Activated CD4-positive, CD25-positive, alpha-beta regulatory T cell treated with anti-CD3 and anti-CD28 coated beads, Interleukin-2, amount 50 U/mL, for 72 hours (primary cell): ENCODE results near the gene TCF7.
A peak's percentile ranks its signal among the peaks of the same experiment; 100 is the strongest.

Experiments used
- DNase-seq: peaks from one replicate; pipeline ENCODE4 v3.0.0; 2021

Gene TCF7

DNA sequence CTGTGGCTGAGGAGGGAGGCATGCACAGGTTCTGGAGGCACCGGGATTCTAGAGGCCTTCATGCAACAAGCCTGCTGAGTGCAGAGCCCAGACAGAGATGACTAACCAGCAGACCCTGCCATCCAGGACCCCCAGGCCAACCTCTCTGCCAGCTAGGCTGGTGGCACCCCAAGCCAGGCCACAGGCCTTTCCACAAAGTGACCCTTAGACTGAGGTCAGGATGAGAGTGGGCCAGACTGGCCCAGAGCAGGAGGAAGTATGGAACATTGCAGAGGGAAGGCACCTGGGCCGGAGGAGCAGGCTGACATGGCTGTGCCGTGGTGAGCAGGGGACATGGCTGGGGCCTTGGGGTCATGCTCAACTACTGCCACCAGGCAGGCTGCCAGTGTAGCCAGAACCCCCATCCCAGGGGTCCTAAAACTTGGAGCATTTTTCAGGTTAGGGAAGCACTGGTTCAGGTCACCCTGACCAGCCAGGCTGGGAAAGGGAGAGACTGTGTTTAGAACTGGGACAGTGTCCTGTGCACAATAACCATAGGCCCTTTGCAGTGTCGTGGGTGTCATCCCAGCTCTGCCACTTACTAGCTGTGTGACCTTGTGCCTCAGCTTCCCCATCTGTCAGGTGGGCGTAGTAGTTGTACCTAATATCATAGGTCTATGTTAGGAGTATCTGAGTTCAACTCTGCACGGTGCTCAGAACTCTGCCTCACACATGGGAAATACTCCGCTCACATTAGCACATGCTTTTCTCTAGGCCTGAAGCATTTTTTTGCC lies 17.3 kb downstream of the TCF7 start:
- DNase-seq: no peak

DNA sequence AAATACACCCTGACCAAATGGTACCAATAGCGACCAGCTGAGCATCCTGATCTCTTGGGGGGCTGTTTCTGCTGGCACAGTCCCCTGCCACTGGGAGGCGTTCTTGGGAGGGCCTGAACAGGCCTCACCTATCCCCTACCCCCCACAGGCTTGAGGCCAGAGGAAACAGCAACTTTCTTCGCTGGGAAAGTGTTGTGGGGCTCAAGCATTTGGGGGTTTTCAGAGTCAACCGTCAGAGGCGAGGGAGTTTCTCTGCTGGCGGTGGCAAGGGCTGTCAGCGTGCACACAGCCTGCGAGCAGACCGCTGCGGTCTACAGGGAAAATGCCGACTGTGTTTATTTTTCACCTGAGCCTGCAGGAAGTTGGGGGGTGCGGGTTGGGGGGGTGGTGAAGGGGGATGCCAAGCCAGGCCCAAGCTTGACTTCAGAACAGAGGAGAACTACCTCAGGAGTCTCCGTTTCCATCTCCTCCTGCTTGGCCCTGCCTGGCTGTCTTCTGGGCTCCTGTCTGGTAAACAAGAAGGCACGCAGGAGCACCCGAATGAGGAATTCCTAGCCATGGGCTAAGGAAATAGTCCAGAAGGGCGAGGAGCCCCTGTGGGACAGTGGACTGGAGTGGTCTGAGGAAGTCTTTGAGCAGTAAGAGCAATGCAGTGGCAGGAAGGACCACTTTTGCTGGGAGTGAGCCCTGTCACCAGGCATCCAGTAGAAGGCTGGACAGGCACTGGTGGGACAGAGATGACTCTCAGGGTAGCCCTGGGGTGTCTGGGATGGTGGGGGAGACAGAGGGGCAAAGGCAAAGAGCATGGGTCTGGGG lies 18.1 kb downstream of the TCF7 start:
- peak; percentile 59 for DNase-seq

DNA sequence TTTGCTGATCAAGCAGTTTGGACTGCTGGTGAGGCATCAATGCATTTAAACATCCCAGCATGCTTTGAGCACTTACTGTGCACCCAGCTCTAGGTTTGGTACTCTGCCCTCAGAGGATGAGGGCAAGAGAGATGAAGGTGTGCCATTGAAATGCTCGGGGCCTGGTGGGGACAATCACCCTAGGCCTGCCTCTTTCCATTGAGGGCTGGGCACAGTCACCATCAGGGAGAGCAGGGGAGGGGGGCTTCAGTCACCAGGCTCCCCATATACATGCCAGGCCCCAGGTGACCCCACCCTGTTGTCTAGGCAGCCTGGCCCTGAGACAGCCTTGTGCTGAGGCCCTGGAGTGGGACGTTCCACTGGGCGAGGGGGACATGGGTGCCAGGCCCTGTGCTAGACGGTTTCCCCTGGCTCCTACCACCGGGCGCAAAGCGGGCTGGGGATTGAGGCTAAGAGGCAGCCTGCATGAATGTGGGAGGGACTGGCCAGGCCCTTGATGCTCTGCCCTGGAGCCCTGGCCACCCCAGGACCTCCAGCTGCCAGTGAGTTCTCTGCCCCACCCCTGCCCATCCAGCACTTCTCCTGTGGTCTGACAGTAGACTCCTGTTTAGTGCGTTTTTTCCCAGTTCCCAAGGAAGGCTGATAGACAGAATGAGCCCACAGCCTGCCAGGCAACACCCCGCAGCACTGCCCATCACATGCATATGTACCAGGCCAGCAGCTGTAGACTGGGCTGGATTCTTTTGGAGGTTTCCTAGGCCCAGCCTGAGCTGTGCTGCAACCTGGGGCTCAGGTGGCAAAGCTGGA lies 18.9 kb downstream of the TCF7 start:
- peak; percentile 34 for DNase-seq

DNA sequence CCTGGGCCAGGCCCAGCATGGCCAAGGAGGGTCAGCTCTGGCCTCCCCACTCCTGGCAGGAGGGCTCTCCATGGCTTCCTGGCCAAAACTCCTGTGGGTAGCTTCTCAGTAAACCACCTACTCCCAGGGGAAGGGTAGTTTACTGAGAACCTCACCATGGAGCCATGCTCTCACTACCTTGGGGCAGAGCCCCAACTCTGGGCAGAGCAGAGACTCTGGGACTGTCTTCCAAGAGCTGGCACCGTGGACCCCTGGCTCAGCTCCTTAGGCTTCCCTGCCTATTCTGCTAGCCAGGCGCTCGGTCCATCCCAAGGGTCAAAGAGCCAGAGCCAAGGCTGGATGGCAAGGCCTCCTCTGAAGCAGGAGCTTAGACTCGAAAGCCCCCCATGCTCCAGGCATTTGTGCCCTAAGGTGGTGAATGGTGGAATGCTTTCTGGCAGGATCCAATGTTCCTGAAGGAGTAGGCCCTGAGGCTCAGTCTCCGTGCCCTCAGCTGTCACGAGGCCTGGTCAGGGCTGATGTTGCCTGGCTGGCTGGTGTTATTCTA lies 19.6 kb downstream of the TCF7 start:
- DNase-seq: peak; percentile 22

DNA sequence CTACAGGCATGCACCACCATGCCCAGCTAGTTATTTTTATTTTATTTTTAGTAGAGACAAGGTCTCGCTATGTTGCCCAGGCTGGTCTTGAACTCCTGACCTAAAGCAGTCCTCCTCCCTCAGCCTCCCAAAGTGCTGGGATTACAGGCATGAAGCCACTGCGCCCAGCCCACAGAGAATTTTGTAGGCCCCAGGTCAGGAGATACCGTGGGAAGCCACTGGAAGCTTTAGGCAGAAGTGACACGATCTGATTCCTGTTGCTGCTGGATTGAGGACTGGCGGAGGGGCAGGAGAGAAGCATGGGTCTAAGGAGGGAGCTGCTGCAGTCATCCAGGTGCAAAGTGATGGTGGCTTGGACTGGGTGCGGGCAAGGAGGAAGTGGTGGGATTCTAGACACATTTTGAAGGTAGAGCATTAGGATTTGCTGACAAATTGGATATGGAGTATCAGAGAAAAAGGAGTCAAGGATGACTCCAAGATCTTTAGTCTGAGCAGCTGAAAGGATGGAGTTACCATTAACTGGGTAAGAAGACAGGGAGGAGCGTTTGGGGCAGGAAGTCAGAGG lies 20.7 kb downstream of the TCF7 start:
- DNase-seq: peak; percentile 25

DNA sequence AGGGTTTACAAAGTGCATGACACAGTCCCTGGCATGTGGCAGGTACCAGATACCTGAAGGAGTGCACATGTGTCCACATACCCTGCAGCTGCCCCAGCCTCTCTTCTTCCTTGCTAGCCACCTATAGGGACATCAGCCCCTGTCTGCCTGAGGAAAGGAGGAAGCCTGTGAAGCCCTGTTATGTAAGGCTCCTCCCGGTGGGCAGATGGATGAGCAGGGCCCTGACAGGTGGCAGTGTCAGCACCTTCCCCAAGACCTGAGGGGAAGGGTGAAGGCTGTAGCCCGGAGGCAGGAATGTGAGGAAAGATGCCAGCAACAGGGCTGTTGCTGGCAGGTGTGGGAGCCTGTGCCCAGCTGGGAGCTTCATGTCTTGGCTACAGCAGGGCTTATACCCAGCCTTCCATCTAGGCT lies 21.7 kb downstream of the TCF7 start:
- DNase-seq: peak; percentile 29

DNA sequence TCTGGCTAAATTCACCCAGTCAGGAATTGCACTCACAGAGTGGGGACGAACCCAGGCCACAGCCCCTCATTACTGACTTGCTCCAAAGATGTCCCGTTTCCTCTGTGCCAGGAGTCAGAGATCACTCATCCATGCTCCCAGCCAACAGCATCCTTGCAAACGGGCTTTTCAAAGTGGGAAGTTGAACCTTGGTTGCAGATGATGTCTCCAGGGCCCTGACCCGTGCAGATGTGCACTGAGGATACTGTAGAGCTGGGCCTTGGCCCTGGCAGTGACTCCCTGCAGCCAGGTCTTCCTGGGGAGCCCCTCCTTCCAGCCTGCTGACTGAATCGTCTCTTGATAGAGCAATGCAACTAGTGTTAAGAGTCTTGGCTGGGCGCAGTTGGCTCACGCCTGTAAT lies 22.3 kb downstream of the TCF7 start:
- DNase-seq: peak; percentile 27

DNA sequence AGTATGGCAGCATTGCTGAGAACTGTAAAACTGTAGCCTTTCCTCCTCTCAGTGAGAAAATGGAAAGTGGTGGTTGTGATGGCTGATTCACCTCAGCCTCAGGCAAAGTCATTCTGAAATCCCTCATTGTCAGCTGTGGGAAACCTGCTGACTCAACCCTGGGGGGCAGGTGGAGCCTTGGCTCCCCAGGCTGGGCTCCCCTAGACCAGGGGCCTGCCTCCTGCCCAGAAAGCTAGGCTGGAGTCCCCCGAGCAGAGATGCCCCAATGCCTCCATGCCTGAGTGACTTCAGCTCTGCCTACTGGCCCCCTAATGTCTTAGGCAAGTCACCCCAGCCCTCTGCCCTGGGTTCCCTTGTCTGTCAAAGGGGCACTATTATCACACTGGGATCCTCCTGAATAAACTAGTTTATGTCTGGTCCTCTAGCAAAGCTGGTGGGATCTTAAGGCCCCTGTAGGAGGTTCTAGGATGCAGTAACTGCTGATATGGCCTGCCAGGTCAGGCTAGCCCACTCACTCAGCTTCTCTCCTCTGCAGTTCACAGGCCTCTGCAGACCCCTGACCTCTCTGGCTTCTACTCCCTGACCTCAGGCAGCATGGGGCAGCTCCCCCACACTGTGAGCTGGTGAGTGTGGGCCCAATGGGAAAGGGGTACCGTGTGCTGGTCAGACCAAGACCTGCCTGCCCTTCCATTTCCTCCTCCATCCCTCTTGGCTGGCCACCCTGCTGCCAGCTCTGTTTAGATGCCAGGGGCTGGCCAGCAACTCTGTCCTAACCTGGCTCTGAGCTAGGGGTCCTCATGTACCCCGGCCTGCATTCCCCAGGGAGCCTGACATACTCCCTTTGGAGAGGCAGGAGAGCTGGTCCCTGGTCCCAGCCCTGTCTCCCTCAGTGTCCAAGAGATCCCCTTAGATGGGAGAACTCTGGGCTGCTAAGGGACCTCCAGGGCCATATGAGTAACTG lies 24.2 kb downstream of the TCF7 start:
- peak; percentile 58 for DNase-seq

DNA sequence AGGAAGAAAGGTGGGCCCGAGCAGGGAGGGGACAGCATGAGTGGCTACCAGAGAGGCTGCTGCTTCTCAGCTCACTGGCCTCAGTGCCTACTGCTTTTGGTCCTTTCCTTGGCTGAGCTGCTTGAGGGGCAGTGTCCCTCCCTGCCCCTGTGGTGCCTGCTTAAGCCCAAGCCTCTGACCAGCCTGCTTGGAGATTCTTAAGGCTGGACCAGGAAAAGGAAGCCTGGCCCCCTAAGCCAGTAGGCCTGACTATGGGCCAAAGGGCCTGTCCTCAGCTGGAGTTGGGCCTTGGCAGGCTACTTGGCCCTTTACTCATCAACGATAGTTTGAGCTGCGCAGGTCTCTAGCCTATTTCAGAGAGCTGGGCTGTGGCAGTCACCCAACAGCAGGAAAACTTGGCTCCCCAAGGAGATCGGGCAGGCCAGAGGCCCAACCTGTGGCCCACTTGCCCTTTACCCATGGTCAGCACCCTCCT lies 24.9 kb downstream of the TCF7 start:
- DNase-seq: peak; percentile 32

DNA sequence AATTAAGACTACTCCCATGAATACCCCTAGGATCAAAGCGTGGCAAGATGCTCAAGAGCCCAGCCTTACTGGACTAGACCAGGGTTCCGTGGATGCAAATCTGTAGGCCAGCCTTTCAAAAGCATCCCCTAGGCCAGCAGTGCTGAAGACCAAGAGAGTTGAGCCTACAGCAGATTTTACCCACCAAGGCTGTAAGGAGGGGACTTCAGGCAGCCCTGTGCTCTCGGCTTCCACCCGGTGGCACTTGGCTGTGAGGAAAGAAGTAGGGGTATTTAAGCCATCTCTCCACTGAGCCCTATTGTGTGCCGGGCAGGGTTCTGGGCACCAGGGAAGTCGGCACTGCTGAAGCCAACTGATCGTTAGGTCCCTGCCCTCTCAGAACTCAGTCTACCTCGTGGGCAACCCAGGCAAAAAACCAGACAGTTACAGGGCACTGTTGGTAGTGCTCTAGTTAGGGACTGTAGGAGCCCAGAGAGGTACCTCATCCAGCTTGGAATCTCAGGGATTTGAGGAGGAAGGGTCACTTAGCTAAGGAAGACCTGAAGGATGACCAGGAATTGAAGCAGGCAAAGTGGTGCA lies 25.5 kb downstream of the TCF7 start:
- peak; percentile 29 for DNase-seq

DNA sequence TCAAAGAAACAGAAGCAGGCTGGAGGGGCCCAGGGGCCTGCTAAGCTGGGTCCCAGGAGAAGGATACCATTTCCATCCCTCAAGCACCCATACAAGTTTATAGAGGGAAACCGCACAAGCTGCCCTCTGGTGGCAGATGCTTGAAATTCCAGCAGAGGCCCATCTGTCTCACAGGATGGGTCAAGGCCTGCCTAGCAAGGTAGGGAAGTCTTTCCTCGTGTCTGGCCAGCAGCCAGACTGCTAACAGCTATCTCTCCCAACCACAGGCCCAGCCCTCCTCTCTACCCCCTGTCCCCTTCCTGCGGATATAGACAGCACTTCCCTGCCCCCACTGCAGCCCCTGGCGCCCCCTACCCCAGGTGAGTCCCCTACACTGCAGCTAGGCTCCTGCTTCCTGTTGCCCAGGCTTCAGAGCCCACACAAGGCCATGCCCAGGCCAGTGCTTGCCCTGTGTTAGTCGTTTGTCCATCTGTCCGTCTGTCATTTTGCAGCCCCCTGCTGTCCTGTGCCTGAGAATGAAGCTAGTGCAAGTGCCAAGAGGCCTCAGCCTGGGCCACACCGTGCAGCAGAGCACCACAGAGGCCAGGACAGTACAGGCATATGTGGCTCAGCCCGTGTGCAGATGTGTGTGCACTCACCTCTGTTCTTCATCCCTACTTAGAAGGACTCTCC lies 26.2 kb downstream of the TCF7 start:
- peak; percentile 63 for DNase-seq

DNA sequence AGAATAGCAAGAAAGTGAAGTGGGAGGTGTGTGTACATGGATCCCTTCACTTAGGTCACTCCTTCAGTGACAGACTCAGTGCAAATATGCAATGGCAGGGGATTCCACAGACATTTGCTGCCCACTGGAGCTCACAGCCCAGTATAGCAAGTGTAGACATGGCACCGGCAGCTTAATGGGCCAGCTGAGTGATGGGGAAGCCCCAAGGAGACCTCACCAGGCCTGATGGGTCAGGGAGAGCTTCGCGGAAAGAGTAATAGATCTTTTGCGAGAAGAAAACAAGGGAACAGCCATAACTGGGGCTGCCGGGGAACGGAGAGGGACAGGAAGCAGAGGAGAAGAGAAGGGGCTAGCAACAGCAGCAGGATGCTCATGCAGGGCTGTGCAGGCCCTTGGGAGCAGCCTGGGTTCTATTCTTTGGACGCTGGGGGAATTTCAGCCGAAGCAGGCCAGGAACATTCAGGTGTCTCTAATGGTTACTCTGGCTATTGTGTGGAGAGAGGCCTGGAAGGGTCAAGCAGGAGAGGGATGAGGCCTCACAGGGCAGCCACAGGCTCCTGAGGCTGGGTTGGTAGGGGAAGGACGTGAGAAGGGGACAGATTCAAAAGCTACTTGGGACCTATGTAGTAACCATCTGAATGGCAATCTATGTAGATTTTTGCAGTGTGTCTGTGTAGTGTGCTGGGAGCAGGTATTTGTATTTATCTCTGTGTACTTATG lies 27.0 kb downstream of the TCF7 start:
- DNase-seq: peak; percentile 30

DNA sequence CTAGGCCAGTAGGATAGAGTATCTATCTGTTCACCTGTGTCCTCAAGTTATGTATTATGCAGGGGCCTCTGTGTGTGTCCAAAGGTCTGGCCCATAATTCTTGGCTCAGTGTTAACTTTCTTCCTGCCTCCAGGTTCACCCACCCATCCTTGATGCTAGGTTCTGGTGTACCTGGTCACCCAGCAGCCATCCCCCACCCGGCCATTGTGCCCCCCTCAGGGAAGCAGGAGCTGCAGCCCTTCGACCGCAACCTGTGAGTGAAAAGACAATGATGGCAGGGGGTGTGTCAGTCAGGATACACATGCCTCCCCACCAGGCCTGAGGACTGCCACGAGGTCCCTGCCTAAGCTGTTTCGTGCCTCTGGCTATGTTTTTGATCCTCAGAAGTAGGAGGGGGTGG lies 27.6 kb downstream of the TCF7 start:
- no peak for DNase-seq

DNA sequence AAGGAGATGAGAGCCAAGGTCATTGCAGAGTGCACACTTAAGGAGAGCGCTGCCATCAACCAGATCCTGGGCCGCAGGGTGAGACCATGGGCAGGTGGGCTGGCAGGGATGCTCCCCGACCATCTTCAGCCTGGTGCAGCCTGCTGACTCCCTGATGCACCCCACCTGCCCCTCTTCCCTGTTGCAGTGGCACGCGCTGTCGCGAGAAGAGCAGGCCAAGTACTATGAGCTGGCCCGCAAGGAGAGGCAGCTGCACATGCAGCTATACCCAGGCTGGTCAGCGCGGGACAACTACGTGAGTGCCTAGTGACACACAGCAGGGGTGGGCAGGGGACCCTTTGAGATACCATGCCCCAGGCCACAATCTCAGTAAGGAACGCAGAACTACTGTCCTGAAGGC lies 28.3 kb downstream of the TCF7 start:
- DNase-seq: no peak

DNA sequence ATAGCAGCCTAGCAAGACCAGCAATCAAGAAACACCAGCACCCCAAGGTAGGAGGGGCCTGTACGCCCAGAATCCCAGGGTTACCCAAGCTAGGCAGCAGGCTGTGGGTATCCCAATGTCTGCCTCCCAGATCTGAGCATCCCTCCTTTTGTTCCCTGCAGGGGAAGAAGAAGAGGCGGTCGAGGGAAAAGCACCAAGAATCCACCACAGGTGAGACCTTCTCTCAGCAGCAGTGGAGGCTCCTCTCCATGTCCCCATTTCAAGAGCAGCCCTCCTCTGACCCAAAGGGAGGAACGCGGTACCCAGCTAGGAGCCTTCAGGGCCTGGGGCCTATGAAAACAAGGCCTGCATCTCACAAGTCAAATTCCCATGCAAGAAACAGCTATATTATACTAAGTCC lies 28.9 kb downstream of the TCF7 start:
- no peak for DNase-seq

DNA sequence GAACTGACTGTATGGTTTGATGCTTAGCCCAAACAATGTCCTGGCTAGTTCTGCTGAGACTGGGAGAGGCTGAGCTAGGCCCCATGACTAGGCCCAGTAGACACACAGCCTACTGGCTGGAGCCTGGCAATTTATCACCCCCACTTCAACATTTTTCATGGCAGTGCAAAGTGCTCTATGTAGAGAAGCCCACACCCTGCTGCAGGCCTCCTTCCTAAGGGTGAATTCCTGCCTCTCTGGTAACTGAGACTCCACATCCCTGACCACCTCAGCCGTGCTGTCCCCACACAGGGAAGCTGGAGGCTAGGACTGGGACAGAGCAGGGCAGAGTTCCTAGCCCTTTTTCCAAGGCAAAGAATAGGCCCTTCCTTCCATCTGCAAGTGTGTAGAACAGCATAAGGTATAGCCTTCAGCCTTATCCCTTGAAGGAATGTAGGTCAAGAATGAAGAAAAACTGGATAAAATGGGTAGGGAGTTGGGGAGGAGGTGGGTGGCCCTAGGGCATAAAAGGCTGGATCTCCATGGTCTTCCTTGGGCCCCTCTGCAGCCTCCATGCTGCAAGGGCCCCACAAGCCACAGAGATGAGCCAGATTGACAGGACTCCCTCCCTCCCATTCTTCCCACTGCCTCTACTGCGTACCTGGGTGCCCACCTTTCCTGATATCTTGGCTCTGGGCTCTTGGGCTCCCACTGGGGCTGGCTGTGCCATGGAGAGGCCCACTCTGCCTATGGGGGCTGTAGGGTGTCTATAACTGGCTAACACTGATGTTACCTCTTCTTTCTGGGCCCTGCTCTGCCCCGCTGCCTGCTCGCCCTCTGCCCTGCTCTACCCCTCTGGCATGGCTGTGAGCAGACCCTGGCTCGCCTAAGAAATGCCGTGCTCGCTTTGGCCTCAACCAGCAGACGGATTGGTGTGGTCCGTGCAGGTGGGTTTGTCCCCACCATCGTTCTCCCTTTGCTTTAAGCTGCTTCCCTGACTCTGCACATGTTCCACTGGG lies 29.8 kb downstream of the TCF7 start:
- no peak for DNase-seq

DNA sequence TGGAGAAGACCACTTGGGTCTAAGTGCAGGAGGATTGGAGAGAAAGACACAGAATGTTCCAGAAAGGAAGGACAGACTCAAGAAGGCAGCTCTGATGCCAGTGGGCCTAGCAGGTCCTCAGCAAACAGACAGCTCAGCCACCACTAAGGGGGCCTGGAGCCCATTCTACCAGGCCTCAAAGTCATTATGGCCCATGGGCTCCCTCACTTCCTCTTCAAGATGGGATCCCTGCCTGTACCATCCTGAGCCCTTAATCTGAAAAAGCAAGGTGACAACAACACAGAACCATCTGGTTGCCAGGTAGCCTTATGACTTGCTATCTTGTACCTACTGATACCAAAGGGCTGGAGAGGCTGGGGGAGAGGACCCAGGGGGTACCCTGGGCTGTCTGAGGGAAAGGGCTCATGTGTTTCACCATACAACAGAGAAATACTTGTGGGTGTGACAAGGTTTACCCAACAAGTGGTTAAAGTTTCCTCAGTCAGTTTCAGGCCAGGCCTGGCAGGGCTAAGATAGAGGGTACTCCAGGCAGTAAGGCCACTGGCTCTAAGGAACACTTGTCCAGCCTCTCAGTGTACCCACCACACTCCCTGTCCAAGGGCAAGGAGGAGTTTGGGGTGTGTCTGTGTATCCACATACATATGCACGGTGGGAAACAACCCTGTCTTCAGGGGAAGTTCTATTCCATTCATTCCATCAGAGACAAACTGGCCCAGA lies 30.7 kb downstream of the TCF7 start:
- no peak for DNase-seq
